Testis (tissue), 2 donors: ENCODE data around the gene SYNDIG1.

Source experiments
- POLR2A ChIP-seq: fragments of 450-650 bp; IDR thresholded peaks from one replicate; pipeline ENCODE4 v1.6.1; 2017; ENCODE audit warnings: antibody characterized with exemption, mild to moderate bottlenecking, moderate library complexity
- TF ChIP-seq, protein P1 (sequence below), 3 experiments: fragments of 450-650 bp in 2 of 3; fragments of 200-600 bp in 1 of 3; sonication (generic) in 1 of 3; IDR thresholded peaks; one replicate each; pipeline ENCODE4 v1.5.1; 2016 to 2019; ENCODE audit warnings: antibody characterized with exemption in 3 of 3, mild to moderate bottlenecking in 2 of 3, moderate library complexity in 1 of 3

DNA sequence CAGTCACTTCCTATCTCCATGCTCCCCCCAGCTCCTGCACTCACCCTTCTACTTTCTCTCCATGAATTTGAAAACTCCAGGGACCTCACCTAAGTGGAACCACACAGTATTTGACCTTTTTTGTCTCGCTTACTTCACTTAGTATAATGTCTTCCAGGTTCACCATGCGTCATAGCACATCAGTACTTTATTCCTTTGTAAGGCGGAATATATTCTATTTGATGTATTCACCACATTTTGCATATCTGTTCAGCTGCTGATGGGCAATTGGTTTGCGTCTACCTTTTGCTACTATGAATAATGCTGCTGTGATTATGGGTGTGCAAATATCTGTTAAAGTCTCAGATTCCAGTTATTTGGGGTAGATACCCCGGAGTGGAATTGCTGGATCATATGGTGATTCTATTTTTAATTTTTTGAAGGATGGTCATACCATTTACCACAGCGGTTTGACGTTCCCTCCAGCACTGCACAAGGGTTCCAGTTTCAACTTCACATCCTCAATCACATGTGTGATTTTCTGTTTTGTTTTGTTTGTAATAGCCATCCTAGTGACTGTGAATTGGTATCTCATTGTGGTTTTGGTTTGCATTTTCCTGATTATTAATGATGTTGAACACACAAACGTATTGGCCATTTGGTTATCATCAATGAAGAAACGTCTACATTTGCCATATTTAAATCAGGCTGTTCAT lies 20.3 kb upstream of the SYNDIG1 start:
- TF ChIP-seq, protein P1, sequence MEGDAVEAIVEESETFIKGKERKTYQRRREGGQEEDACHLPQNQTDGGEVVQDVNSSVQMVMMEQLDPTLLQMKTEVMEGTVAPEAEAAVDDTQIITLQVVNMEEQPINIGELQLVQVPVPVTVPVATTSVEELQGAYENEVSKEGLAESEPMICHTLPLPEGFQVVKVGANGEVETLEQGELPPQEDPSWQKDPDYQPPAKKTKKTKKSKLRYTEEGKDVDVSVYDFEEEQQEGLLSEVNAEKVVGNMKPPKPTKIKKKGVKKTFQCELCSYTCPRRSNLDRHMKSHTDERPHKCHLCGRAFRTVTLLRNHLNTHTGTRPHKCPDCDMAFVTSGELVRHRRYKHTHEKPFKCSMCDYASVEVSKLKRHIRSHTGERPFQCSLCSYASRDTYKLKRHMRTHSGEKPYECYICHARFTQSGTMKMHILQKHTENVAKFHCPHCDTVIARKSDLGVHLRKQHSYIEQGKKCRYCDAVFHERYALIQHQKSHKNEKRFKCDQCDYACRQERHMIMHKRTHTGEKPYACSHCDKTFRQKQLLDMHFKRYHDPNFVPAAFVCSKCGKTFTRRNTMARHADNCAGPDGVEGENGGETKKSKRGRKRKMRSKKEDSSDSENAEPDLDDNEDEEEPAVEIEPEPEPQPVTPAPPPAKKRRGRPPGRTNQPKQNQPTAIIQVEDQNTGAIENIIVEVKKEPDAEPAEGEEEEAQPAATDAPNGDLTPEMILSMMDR (IDR thresholded peaks at IDR 0.05): no peak
- TF ChIP-seq POLR2A: no peak
